SJSA1 (cell line): Measurements from ENCODE around the gene TSPAN31. TPM values are rescaled to one million over a fixed set of nuclear protein-coding genes. Genes with fewer than 3 reads are reported as not detected.
A peak's percentile ranks its signal among the peaks of the same experiment; 100 is the strongest.

Experiments used
- DNase-seq, 2 experiments: peaks; one replicate each; pipeline ENCODE4 v3.0.0-alpha.2; 2015 to 2020; ENCODE audit warnings: low spot score in 2 of 2, low read depth in 1 of 2
- H3K27ac ChIP-seq: fragments of 250-450 bp; sonication (Bioruptor Pico); 2 replicates; pipeline ENCODE4 v1.5.1; 2020; ENCODE audit warnings: mild to moderate bottlenecking, moderate library complexity
- H3K27me3 ChIP-seq: fragments of 250-450 bp; sonication (Bioruptor Pico); replicated peaks from 2 replicates; pipeline ENCODE4 v1.5.1; 2020; ENCODE audit warnings: mild to moderate bottlenecking, moderate library complexity
- H3K36me3 ChIP-seq: fragments of 250-450 bp; sonication (Bioruptor Pico); 2 replicates; pipeline ENCODE4 v1.5.1; 2020; ENCODE audit warnings: mild to moderate bottlenecking
- H3K4me1 ChIP-seq: fragments of 250-450 bp; sonication (Bioruptor Pico); replicated peaks from 2 replicates; pipeline ENCODE4 v1.6.1; 2021; ENCODE audit warnings: mild to moderate bottlenecking
- H3K4me3 ChIP-seq: fragments of 250-450 bp; sonication (Bioruptor Pico); 2 replicates; pipeline ENCODE4 v1.5.1; 2020; ENCODE audit warnings: mild to moderate bottlenecking
- H3K9me3 ChIP-seq: fragments of 250-450 bp; sonication (Bioruptor Pico); replicated peaks from 2 replicates; pipeline ENCODE4 v1.5.1; 2020; ENCODE audit warnings: mild to moderate bottlenecking
- total RNA-seq: library from RNA; depleted of rRNA; stranded (reverse); fragments of >200 nt; shearing (Covaris generic); gene quantifications from 2 replicates; pipeline ENCODE4 v1.2.3, GENCODE V29; 2014

Gene TSPAN31
- total RNA-seq, 1 experiment from 2014 or later, result 571 TPM

DNA sequence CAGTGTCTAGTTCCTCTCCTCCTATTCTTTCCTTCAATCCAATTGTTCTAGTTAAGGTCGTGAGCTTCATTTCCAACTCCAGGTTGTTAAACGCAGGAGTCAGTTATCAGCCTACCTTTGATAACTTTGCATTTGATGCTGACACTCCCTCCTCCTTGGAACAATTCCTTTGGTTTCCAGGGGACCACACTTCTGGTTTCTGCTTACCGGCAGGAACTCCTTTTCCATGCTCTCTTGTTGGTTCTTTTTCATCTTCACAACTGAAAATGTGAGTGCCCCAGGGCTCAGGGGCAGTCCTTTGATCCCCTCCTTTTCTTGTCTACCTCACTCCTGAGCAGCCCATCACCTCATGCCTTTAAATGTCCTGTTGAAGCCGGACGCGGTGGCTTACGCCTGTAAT lies 32.5 kb downstream of the TSPAN31 start:
- Histone ChIP-seq H3K36me3 (peaks cover 67% of the 10 kb centered on the region), H3K4me3 (no peak overlapping the region), H3K4me1 (peaks cover 17% of the 10 kb centered on the region), H3K27ac (no peak overlapping the region), H3K9me3 (no peaks in the 10 kb centered on the region), H3K27me3 (no peaks in the 10 kb centered on the region)
- peak; percentile 64 to 82 for DNase-seq

- Histone ChIP-seq H3K27me3 (no peaks in the 10 kb centered on the region), H3K36me3 (peaks cover 66% of the 10 kb centered on the region), H3K9me3 (no peaks in the 10 kb centered on the region), H3K4me1 (peaks cover 14% of the 10 kb centered on the region), H3K4me3 (no peak overlapping the region), H3K27ac (no peak overlapping the region)
- DNase-seq, result peak in 1 of 2 experiments; percentile 64
These were observed 33.1 kb downstream of the TSPAN31 start for GRCh38 chr12:57777911-57778310.

- no peaks in the 10 kb centered on the region for H3K27me3 ChIP-seq
- no peaks in the 10 kb centered on the region for H3K9me3 ChIP-seq
- H3K27ac ChIP-seq, result no peak overlapping the region
- H3K4me3 ChIP-seq, result no peak overlapping the region
- peaks cover 16% of the 10 kb centered on the region for H3K4me1 ChIP-seq
- DNase-seq, result peak; percentile 68 to 83
- H3K36me3 ChIP-seq, result peaks cover 67% of the 10 kb centered on the region
These were observed 34.9 kb downstream of the TSPAN31 start for GRCh38 chr12:57779736-57780135.

GRCh38 chr12:57780284-57780897 lies 35.6 kb downstream of the TSPAN31 start:
- H3K4me1 ChIP-seq, result peaks cover 16% of the 10 kb centered on the region
- H3K4me3 ChIP-seq, result no peak overlapping the region
- H3K27ac ChIP-seq, result no peak overlapping the region
- peak; percentile 71 to 83 for DNase-seq
- H3K36me3 ChIP-seq, result peaks cover 71% of the 10 kb centered on the region
- H3K9me3 ChIP-seq, result no peaks in the 10 kb centered on the region
- H3K27me3 ChIP-seq, result no peaks in the 10 kb centered on the region

- no peaks in the 10 kb centered on the region for H3K9me3 ChIP-seq
- H3K36me3 ChIP-seq, result peaks cover 71% of the 10 kb centered on the region
- H3K27ac ChIP-seq, result no peak overlapping the region
- peaks cover 16% of the 10 kb centered on the region for H3K4me1 ChIP-seq
- no peak overlapping the region for H3K4me3 ChIP-seq
- peak in 1 of 2 experiments; percentile 65 for DNase-seq
- H3K27me3 ChIP-seq, result no peaks in the 10 kb centered on the region
These were observed 36.4 kb downstream of the TSPAN31 start for GRCh38 chr12:57781244-57781643.

DNA sequence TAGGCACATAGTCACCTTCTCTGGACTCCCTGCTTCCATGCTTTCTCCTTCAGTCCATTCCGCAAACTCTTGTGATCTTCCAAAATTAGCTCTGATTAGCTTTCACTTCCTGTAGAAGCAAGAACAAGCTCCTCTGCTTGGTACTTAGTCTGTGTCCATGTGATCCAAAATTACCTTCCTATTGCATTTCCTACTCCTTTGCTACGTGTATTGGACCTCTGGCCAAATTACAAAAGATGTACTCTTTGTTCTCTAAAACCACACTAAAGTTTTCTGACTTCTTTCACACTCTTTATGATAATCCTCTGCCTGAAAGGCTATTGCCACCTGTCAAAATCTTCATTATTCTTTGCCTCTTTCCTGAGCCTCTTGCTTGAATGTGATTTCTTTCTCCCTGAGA lies 37.0 kb downstream of the TSPAN31 start:
- peaks cover 16% of the 10 kb centered on the region for H3K4me1 ChIP-seq
- peaks cover 73% of the 10 kb centered on the region for H3K36me3 ChIP-seq
- H3K27me3 ChIP-seq, result no peaks in the 10 kb centered on the region
- no peak overlapping the region for H3K27ac ChIP-seq
- H3K9me3 ChIP-seq, result no peaks in the 10 kb centered on the region
- DNase-seq, result peak in 1 of 2 experiments; percentile 74
- H3K4me3 ChIP-seq, result no peak overlapping the region

DNA sequence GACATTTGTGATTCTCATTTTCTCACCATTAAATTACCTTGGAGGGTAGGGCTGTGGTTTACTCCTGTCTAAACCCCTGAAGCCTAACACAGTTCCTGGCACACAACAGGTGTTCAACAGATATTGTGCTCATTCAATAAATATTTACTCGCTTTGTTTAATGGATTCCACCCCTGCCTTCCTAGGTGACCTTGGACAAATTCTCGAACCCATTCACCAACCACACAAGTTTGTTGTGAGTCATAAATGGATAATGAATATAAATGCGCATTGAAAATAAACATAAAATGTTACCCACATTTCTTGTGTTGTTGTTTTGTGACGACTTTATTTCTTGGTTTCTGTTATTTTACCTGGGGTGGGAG lies 37.4 kb downstream of the TSPAN31 start:
- H3K4me3 ChIP-seq, result peak overlapping the region; percentile 65

DNA sequence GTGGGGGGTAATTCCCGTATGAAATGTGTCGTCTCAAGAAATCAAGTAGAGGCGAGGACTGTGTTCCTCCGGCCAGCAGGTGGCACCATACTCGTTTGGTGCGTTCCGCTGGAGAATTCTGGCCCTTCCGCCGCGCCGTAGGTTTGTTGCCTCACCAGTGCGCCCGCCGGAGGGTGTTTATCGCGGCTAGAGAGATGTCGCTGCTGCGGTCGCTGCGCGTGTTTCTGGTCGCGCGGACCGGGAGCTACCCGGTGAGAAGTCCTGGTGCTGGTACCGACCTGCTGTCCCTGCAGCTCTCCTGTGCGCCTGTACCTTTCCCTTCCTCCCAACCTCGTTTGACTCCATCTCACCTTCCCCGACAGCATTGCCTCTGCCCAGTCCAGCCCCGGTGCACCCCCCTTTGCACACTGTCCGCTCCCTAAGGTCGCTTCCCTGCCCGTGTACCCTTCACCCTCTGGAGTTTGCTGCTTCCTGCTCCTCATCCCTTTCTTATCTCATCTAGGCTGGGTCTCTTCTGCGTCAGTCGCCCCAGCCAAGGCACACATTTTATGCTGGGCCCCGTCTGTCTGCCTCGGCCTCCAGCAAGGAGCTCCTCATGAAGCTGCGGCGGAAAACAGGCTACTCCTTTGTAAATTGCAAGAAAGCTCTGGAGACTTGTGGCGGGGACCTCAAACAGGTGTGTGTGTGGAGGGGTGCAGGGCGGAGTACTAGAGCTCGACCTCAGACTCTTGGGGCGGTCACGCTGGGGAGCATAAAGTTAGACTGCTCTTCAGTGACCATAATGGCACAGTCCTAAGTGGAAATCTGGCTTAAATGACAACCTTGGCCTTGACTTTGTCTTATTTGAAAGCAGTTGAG lies 38.0 kb downstream of the TSPAN31 start, which contains the start of gene TSFM:
Gene TSFM (plus strand): TSS at position 180 of the 858 bp plus-strand sequence. CDS start 15 bp downstream, at position 195.
- Histone ChIP-seq H3K9me3 (no peaks in the 10 kb centered on the region), H3K27me3 (no peaks in the 10 kb centered on the region), H3K4me3 (peak within 1 kb of the TSS; percentile 65), H3K4me1 (peaks cover 16% of the 10 kb centered on the region), H3K27ac (peak within 1 kb of the TSS; percentile 0), H3K36me3 (peaks cover 75% of the 10 kb centered on the region)
- no peak for DNase-seq

More for the DNA sequence above, 37.4 kb downstream of the TSPAN31 start:
- no peaks in the 10 kb centered on the region for H3K27me3 ChIP-seq
- H3K9me3 ChIP-seq, result no peaks in the 10 kb centered on the region
- peaks cover 73% of the 10 kb centered on the region for H3K36me3 ChIP-seq
- H3K27ac ChIP-seq, result no peak overlapping the region
- peaks cover 16% of the 10 kb centered on the region for H3K4me1 ChIP-seq
- DNase-seq, result peak in 1 of 2 experiments; percentile 82

DNA sequence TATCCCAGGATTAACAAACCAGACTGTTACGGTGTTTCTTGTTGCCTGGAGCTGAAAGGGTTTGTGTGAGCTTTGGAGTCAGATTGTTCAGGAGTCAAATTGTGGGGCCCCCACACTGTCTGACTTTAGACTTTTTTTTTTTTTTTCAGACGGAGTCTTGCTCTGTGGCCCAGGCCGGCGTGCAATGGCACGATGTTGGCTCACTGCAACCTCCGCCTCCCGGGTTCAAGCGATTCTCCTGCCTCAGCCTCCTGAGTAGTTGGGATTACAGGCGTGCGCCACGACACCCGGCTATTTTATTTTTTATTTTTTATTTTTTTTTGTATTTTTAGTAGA lies 38.6 kb downstream of the TSPAN31 start:
- H3K27ac ChIP-seq, result no peak overlapping the region
- H3K4me1 ChIP-seq, result peaks cover 16% of the 10 kb centered on the region
- peaks cover 81% of the 10 kb centered on the region for H3K36me3 ChIP-seq
- H3K4me3 ChIP-seq, result peak overlapping the region; percentile 65
- no peaks in the 10 kb centered on the region for H3K9me3 ChIP-seq
- no peaks in the 10 kb centered on the region for H3K27me3 ChIP-seq
- DNase-seq, result peak; percentile 74 to 83

GRCh38 chr12:57783861-57784260 lies 39.0 kb downstream of the TSPAN31 start:
- H3K9me3 ChIP-seq, result no peaks in the 10 kb centered on the region
- H3K27ac ChIP-seq, result no peak overlapping the region
- peak overlapping the region; percentile 0; the same call in 1 of the 2 replicates for H3K4me3 ChIP-seq
- H3K36me3 ChIP-seq, result peaks cover 85% of the 10 kb centered on the region
- peak; percentile 64 to 81 for DNase-seq
- H3K4me1 ChIP-seq, result peaks cover 16% of the 10 kb centered on the region
- no peaks in the 10 kb centered on the region for H3K27me3 ChIP-seq

DNA sequence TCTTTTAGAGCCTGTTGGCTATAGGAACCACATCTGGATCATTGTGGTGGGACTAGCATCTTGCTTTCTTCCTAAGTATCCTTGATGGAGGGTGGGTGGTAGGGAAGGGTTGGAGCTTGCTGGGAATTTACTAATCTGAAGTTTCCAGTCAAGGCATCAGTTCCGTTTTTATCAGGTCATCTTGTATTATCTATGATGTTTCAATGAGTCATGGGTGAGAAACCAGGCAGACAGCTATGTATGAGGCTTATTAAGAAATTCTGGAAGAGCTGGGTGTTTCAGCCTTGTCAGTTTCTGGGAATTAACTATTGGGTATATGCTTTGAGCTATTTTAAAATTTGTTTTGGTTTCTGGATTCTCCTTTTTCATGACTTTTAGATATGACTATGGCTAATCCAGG lies 49.1 kb downstream of the TSPAN31 start:
- no peak overlapping the region for H3K4me3 ChIP-seq
- H3K9me3 ChIP-seq, result no peaks in the 10 kb centered on the region
- no peaks in the 10 kb centered on the region for H3K27me3 ChIP-seq
- peak overlapping the region; percentile 0; the same call in 1 of the 2 replicates for H3K27ac ChIP-seq
- peaks cover 93% of the 10 kb centered on the region for H3K36me3 ChIP-seq
- peaks cover 19% of the 10 kb centered on the region for H3K4me1 ChIP-seq
- peak in 1 of 2 experiments; percentile 83 for DNase-seq

- peak; percentile 75 to 86 for DNase-seq
- H3K27ac ChIP-seq, result peak overlapping the region; percentile 0; the same call in 1 of the 2 replicates
- H3K36me3 ChIP-seq, result peaks cover 93% of the 10 kb centered on the region
These were observed 50.5 kb downstream of the TSPAN31 start for GRCh38 chr12:57795354-57795753.

DNA sequence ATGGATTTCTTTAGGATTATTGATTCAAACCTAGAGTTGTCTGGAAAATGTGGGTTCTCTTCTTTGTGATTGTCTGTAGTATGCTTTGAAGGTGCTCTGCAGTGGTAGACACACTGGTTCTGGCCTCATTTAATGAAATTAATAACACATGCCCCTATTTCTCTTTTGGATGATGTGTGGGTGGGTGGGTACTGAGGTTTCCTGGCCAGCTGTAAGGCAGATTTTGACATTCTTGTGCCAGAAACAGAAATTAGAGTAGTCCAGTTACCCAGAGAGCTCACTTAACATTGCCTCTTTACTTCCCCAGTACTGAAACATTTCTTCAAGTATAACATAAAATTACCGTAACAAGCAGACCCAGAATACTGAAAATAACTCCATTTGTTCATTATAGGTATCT lies 52.2 kb downstream of the TSPAN31 start:
- H3K4me3 ChIP-seq, result no peak overlapping the region
- peaks cover 94% of the 10 kb centered on the region for H3K36me3 ChIP-seq
- no peak overlapping the region for H3K27ac ChIP-seq
- H3K4me1 ChIP-seq, result peaks cover 19% of the 10 kb centered on the region
- H3K27me3 ChIP-seq, result no peaks in the 10 kb centered on the region
- DNase-seq, result no peak
- no peaks in the 10 kb centered on the region for H3K9me3 ChIP-seq

More at GRCh38 chr12:57795354-57795753, 50.5 kb downstream of the TSPAN31 start:
- Histone ChIP-seq H3K4me3 (no peak overlapping the region), H3K27me3 (no peaks in the 10 kb centered on the region), H3K9me3 (no peaks in the 10 kb centered on the region), H3K4me1 (peaks cover 19% of the 10 kb centered on the region)

GRCh38 chr12:57797933-57798332 lies 53.1 kb downstream of the TSPAN31 start:
- no peak overlapping the region for H3K27ac ChIP-seq
- no peaks in the 10 kb centered on the region for H3K27me3 ChIP-seq
- peak; percentile 70 to 85 for DNase-seq
- no peak overlapping the region for H3K4me3 ChIP-seq
- no peaks in the 10 kb centered on the region for H3K9me3 ChIP-seq
- peaks cover 94% of the 10 kb centered on the region for H3K36me3 ChIP-seq
- peaks cover 19% of the 10 kb centered on the region for H3K4me1 ChIP-seq
